Endothelial cell of umbilical vein (primary cell): ENCODE results near the gene PDCL2. TPM values are rescaled to one million over a fixed set of nuclear protein-coding genes. Genes with fewer than 3 reads are reported as not detected.

Source experiments
- BruUV-seq: library from RNA; stranded (reverse); fragments of 400-500 nt; replicated peaks from 2 replicates; lab custom pipeline; 2021; lab: Mats Ljungman, UMichigan
- CTCF ChIA-PET: fragments of 300-600, 350-600 bp; sonication (Branson Sonifier 250); formaldehyde crosslinking; loops from one replicate; lab custom pipeline; 2021; ENCODE audit warnings: antibody characterized with exemption, inconsistent platforms; lab: Charles Lee
- POLR2A ChIA-PET: fragments of 300-600, 350-600 bp; sonication (Branson Sonifier 250); formaldehyde crosslinking; loops from one replicate; lab custom pipeline; 2021; ENCODE audit warnings: antibody characterized with exemption, inconsistent platforms; lab: Charles Lee
- DNase-seq: peaks from one replicate; pipeline ENCODE4 v3.0.0-alpha.2; 2011; ENCODE audit warnings: low read depth, low spot score
- FAIRE-seq: peaks from 2 replicates; lab custom pipeline; 2011; peaks lifted over from hg19 to GRCh38; lab: Jason Lieb, UNC
- H2AFZ ChIP-seq: 2 replicates; pipeline ENCODE4 v1.6.0; 2012; ENCODE audit warnings: low read depth, low read length, control low read depth, inconsistent platforms
- H3K27ac ChIP-seq: 2 replicates; pipeline ENCODE4 v1.5.1; 2011; ENCODE audit warnings: low read depth, mild to moderate bottlenecking, control low read depth, low read length, moderate library complexity; ENCODE audit not compliant: insufficient read depth
- H3K27me3 ChIP-seq, 2 experiments: 2 replicates each; pipeline versions ENCODE4 v1.6.0 to v1.6.1; 2011; ENCODE audit warnings: low read length in 2 of 2, mixed read lengths in 1 of 2; ENCODE audit not compliant: control insufficient read depth in 2 of 2, insufficient read depth in 2 of 2
- H3K36me3 ChIP-seq, 2 experiments: 2 replicates in 1 of 2; 3 replicates in 1 of 2; pipeline ENCODE4 v1.5.1; 2011; ENCODE audit warnings: low read length in 2 of 2, mild to moderate bottlenecking in 1 of 2, moderate library complexity in 1 of 2; ENCODE audit not compliant: control insufficient read depth in 2 of 2, insufficient read depth in 2 of 2; ENCODE audit errors: extremely low read depth in 1 of 2
- H3K4me1 ChIP-seq: 3 replicates; pipeline ENCODE4 v1.5.1; 2011; ENCODE audit warnings: mild to moderate bottlenecking, low read length; ENCODE audit not compliant: control insufficient read depth, insufficient read depth; ENCODE audit errors: extremely low read depth
- H3K4me2 ChIP-seq: 2 replicates; pipeline ENCODE4 v1.6.1; 2011; ENCODE audit warnings: low read length, control low read depth, mixed read lengths; ENCODE audit not compliant: insufficient read depth
- H3K4me3 ChIP-seq, 3 experiments: fragments of 200-600 bp in 1 of 3; sonication (generic), shearing (Covaris generic) in 1 of 3; replicated peaks in 1 of 3; 2 replicates each; pipeline ENCODE4 v1.5.1; 2011 to 2016; ENCODE audit warnings: control low read depth in 3 of 3, low read length in 3 of 3, mild to moderate bottlenecking in 2 of 3, inconsistent platforms in 1 of 3, low read depth in 1 of 3, moderate library complexity in 1 of 3; ENCODE audit not compliant: insufficient read depth in 1 of 3
- H3K79me2 ChIP-seq: 2 replicates; pipeline ENCODE4 v1.6.0; 2012; ENCODE audit warnings: low read length, inconsistent platforms; ENCODE audit not compliant: control insufficient read depth, insufficient read depth
- H3K9ac ChIP-seq: replicated peaks from 2 replicates; pipeline ENCODE3; 2011; ENCODE audit warnings: low read length, control low read depth; ENCODE audit not compliant: insufficient read depth; ENCODE audit errors: extremely low read depth
- H3K9me1 ChIP-seq: replicated peaks from 3 replicates; pipeline ENCODE4 v1.6.0; 2011; ENCODE audit warnings: mild to moderate bottlenecking, low read length; ENCODE audit not compliant: control insufficient read depth, insufficient read depth; ENCODE audit errors: extremely low read depth
- H3K9me3 ChIP-seq: replicated peaks from 2 replicates; pipeline ENCODE4 v1.5.1; 2012; ENCODE audit warnings: low read length, inconsistent platforms; ENCODE audit not compliant: control insufficient read depth, insufficient read depth
- H4K20me1 ChIP-seq: replicated peaks from 2 replicates; pipeline ENCODE3; 2011; ENCODE audit warnings: mild to moderate bottlenecking, low read length; ENCODE audit not compliant: control insufficient read depth, insufficient read depth; ENCODE audit errors: extremely low read depth
- CTCF ChIP-seq, 2 donors: IDR thresholded peaks; 1 replicate in 1 of 2; 2 replicates in 1 of 2; pipeline ENCODE4 v1.5.1; 2011; ENCODE audit warnings: low read length in 2 of 2, mild to moderate bottlenecking in 2 of 2, moderate library complexity in 2 of 2, control low read depth in 1 of 2, inconsistent platforms in 1 of 2, low read depth in 1 of 2; ENCODE audit not compliant: insufficient read depth in 1 of 2; ENCODE audit errors: extremely low read depth in 1 of 2
- FOS ChIP-seq: IDR thresholded peaks from 2 replicates; pipeline ENCODE4 v1.6.1; 2011; ENCODE audit warnings: mild to moderate bottlenecking, low read length, moderate library complexity, borderline replicate concordance; ENCODE audit not compliant: insufficient read depth
- GATA2 ChIP-seq: IDR thresholded peaks from 2 replicates; pipeline ENCODE4 v1.7.0; 2011; ENCODE audit warnings: low read depth, mild to moderate bottlenecking, moderate library complexity, mixed read lengths, low read length; ENCODE audit not compliant: insufficient read length, insufficient read depth
- JUN ChIP-seq: IDR thresholded peaks from 2 replicates; pipeline ENCODE4 v1.6.1; 2011; ENCODE audit warnings: borderline replicate concordance, low read depth; ENCODE audit not compliant: insufficient read length, insufficient read depth
- MAX ChIP-seq: IDR thresholded peaks from 2 replicates; pipeline ENCODE4 v1.6.1; 2011; ENCODE audit not compliant: insufficient read depth, insufficient read length
- POLR2A ChIP-seq: IDR thresholded peaks from 2 replicates; pipeline ENCODE4 v1.6.1; 2012; ENCODE audit warnings: low read depth, mild to moderate bottlenecking, control low read depth, low read length
- POLR2AphosphoS5 ChIP-seq: IDR thresholded peaks from 2 replicates; pipeline ENCODE4 v1.6.1; 2012; ENCODE audit warnings: low read depth, mild to moderate bottlenecking, control low read depth, low read length, moderate library complexity; ENCODE audit not compliant: insufficient read depth
- dilution Hi-C: fragments of 300-500 bp; cut with MboI; formaldehyde crosslinking; loops from one replicate; pipeline ENCODE4 v1.15.0; 2019; ENCODE audit warnings: low sequenced_read_pairs; ENCODE audit not compliant: extremely low pct_ligation_motif_present
- intact Hi-C: fragments of 100-400 bp; cut with micrococcal nuclease; formaldehyde crosslinking; loops from one replicate; pipeline ENCODE4 v1.10.0; 2022
- polyA plus RNA-seq, 4 experiments: library from polyadenylated mRNA; depleted of rRNA in 3 of 4; stranded (reverse) in 3 of 4; unstranded in 1 of 4; fragments of >200 nt; gene quantifications; 2 replicates each; pipeline versions ENCODE4 v1.2.1 to v1.2.3, GENCODE V29; 2011 to 2012; ENCODE audit warnings: missing spikeins in 1 of 4
- total RNA-seq: library from RNA; stranded (reverse); gene quantifications from 2 replicates; pipeline ENCODE4 v1.2.3, GENCODE V29; 2021

PDCL2 gene
- total and polyA plus RNA-seq, 2 donors (not counting 3 experiments of a cell fraction or from before 2014, with no cell fraction given) = not detected

DNA sequence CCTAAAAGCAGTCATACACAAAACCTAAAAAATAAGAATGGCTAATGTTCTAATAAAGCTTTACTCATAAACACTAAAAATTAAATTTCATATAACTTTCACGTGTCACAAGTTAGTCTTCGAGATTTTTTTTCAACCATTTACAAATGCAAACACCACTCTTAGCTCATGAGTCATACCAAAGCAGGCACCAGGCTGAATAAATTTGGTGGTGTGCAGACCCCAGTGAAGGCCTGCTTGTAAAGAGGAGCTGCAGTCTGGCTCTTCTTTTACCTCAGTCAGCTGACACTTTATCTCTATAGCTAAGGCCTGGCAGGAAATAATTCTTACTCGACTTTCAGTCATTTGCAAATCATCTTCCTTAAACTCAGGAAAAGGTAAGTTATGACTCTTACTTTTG is 82.8 kb downstream of the PDCL2 start:
- CTCF ChIA-PET = interaction anchor here (1.0 to 1.7 kb wide), 3 partner anchors 9 to 45 kb away, joined by 4 to 6 read pairs (median 5); no protein-coding TSS in a partner anchor

DNA sequence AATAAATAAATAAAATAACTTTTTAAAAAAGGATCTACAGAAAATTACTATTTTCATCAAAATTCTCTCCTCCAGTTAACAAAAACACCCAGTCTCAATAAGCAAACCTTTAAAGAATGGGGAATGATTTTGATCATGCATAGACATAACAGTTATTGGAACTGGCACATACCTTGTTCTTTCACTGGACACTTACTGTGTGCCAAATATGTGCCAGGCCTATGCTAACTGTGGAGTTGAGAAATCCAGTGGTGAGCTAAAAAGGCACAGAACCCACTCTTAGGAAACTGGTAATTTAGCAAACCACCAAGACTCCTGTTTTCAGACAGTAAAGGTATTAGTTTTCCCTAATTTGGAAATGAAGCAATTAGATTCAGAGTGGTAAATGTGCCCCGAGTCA is 84.4 kb downstream of the PDCL2 start:
- Histone ChIP-seq H2AFZ (no peak overlapping the region), H3K27ac (no peak overlapping the region), H3K4me1 (peaks cover 11% of the 10 kb centered on the region), H3K27me3 (no peaks in the 10 kb centered on the region), H3K4me2 (no peak overlapping the region), H3K4me3 (no peak overlapping the region), H3K9ac (no peak overlapping the region), H4K20me1 (peaks cover 2% of the 10 kb centered on the region), H3K9me1 (no peaks in the 10 kb centered on the region), H3K9me3 (no peaks in the 10 kb centered on the region), H3K36me3 (no peaks in the 10 kb centered on the region), H3K79me2 (peaks cover 5% of the 10 kb centered on the region)
- POLR2A ChIA-PET = no interaction called here
- CTCF ChIA-PET = no interaction called here
- no TSS peak for BruUV-seq
- DNase-seq (no peak), FAIRE-seq (no peak)
- TF ChIP-seq CTCF (IDR thresholded peaks at IDR 0.05; ENCODE audit: extremely low read depth in 1 of 2, insufficient read depth in 1 of 2, low read depth in 1 of 2, low read length in 2 of 2) (no peak), JUN (no peak), GATA2 (no peak), POLR2AphosphoS5 (no peak), MAX (no peak), POLR2A (no peak)
- intact Hi-C loops = no loop called here
- dilution Hi-C loops = no loop called here

More for the DNA sequence above, 82.8 kb downstream of the PDCL2 start:
- peaks cover 1% of the 10 kb centered on the region for H3K79me2 ChIP-seq
- peaks cover 5% of the 10 kb centered on the region for H3K4me1 ChIP-seq
- no peak for FAIRE-seq
- H3K36me3 ChIP-seq = no peaks in the 10 kb centered on the region
- H3K4me2 ChIP-seq = no peak overlapping the region
- H4K20me1 ChIP-seq = peaks cover under 1% of the 10 kb centered on the region
- no peak overlapping the region for H3K9ac ChIP-seq
- peak; percentile 15 for TF ChIP-seq GATA2
- peak; percentile 5 for TF ChIP-seq FOS
- TF ChIP-seq POLR2AphosphoS5 = no peak
- TF ChIP-seq POLR2A = no peak
- H3K27me3 ChIP-seq = no peaks in the 10 kb centered on the region
- H3K4me3 ChIP-seq = no peak overlapping the region
- no peak overlapping the region for H3K27ac ChIP-seq
- H3K9me1 ChIP-seq = no peaks in the 10 kb centered on the region
- dilution Hi-C loops (no loop called here), intact Hi-C loops (no loop called here)
- no peak for DNase-seq
- POLR2A ChIA-PET = no interaction called here
- H3K9me3 ChIP-seq = no peaks in the 10 kb centered on the region
- BruUV-seq = no TSS peak
- H2AFZ ChIP-seq = no peak overlapping the region
